GM06990 (cell line): ENCODE measurements around the gene RESP18.

Experiments
- DNase-seq: peaks from one replicate; pipeline ENCODE4 v3.0.0-alpha.2; 2011; ENCODE audit not compliant: insufficient read length; ENCODE audit errors: extremely low read depth
- H3K27me3 ChIP-seq: replicated peaks from 2 replicates; pipeline ENCODE4 v1.6.0; 2011; ENCODE audit warnings: low read length; ENCODE audit not compliant: control insufficient read depth, insufficient read depth
- H3K36me3 ChIP-seq: 2 replicates; pipeline ENCODE4 v1.5.1; 2011; ENCODE audit warnings: low read length; ENCODE audit not compliant: control insufficient read depth, insufficient read depth
- H3K4me3 ChIP-seq: replicated peaks from 2 replicates; pipeline ENCODE4 v1.5.1; 2011; ENCODE audit warnings: low read depth, mild to moderate bottlenecking, control low read depth, low read length
- CTCF ChIP-seq: IDR thresholded peaks from 2 replicates; pipeline ENCODE4 v1.5.1; 2011; ENCODE audit warnings: low read length, control low read depth, mild to moderate bottlenecking, inconsistent platforms; ENCODE audit not compliant: insufficient read depth, poor library complexity, severe bottlenecking

The RESP18 gene

DNA sequence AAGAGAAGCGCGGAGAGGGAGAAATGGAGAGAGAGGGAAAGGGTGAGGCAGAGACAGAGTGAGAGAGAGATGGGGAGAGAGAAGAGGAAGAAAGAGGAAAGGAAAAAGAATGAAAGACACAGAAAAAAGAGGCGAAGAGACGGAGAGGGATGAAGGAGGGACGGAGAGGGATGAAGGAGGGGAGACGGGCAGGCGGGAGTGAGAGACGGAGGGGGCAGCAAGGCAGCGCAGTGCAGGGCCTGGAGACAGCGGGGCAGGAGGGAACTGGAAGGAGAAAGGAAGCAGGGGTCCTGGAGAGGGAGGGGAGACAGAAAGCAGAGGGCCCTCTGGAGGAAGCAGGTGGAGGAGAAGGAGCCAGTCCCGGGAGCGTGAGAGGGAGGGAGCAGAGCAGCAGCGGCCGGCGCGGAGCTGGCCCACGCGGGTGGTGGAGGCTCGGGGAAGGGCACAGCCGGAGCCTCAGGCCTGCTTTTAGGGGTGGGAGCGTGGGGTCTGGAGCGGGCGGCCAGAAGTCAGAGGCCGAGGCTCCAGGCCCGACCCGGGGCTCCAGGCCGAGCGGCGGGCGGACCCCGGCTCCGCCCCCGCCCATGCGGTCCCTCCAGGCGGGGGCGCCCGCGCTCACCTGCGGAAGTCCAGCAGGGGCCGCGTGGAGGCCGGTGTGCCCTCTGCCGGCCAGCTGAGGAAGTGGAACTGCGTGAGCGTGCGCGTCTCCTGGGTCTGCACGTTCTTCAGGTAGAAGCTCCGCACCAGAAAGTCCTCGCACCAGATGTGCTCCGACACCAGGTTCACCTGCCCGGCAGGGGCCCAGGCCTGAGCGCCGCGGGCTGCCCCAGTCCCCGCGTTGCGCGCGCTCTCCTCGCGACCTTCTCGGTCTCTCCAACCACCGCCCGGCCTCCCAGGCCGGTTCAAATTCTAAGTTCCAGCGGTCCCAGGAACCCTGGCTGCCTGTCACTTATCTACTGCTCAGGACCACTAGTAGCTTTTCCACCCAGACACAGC, 37.9 kb downstream of the RESP18 start:
- Histone ChIP-seq H3K36me3 (no peaks in the 10 kb centered on the region), H3K4me3 (peak overlapping the region; percentile 57), H3K27me3 (peaks cover 1% of the 10 kb centered on the region; the same call in 1 of the 2 replicates)
- peak; percentile 92 for DNase-seq
- TF ChIP-seq CTCF: peak; percentile 99

GRCh38 chr2:219293736-219294231, 38.8 kb downstream of the RESP18 start:
- no peaks in the 10 kb centered on the region for H3K36me3 ChIP-seq
- no peak overlapping the region for H3K4me3 ChIP-seq
- no peak for DNase-seq
- no peak for TF ChIP-seq CTCF
- no peaks in the 10 kb centered on the region for H3K27me3 ChIP-seq

DNA sequence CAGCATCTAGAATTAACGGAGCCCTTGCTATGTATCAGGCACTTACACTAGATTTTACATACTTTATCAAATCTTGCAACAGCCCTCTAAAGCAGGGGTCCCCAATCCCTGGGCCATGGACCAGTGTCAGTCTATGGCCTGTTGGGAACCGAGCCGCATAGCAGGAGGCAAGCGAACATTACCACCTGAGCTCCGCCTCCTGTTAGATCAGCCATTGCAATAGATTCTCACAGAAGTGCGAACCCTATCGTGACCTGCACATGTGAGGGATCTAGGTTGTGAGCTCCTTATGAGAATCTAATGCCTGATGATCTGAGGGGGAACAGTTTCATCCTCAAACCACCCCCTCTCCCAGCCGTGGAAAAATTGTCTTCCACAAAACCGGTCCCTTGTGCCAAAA, 39.9 kb downstream of the RESP18 start:
- Histone ChIP-seq H3K36me3 (no peaks in the 10 kb centered on the region), H3K4me3 (no peak overlapping the region), H3K27me3 (no peaks in the 10 kb centered on the region)
- TF ChIP-seq CTCF: no peak
- no peak for DNase-seq

- no peak for TF ChIP-seq CTCF
- Histone ChIP-seq H3K4me3 (no peak overlapping the region), H3K36me3 (no peaks in the 10 kb centered on the region), H3K27me3 (no peaks in the 10 kb centered on the region)
- DNase-seq: no peak
Observed at GRCh38 chr2:219291910-219292490, 40.5 kb downstream of the RESP18 start.

DNA sequence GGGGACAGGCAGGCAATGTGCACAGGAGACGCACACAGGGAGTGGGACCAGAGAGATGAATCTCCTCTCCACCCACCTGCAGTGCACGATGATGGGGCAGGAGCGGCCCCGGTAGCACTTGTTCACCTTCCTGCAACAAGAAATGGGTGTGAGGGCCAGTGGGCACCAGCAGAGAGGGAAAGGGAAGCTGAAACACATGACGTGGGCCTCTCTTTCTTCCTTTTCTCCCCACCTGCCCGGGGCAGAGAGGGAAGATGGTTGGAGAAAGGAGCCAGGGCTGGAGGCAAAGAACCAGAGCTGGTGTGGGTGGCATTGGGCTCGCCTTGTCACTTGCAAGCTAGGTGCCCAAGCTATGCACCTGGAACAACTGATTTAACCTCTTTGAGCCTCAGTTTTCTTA, 41.1 kb downstream of the RESP18 start:
- TF ChIP-seq CTCF: no peak
- DNase-seq: no peak
- H3K4me3 ChIP-seq: no peak overlapping the region
- no peaks in the 10 kb centered on the region; the same call in 1 of the 2 replicates for H3K36me3 ChIP-seq
- no peaks in the 10 kb centered on the region for H3K27me3 ChIP-seq
